Caki2 (cell line): Measurements from ENCODE around the gene BNC2. TPM values are rescaled to one million over a fixed set of nuclear protein-coding genes. Genes with fewer than 3 reads are reported as not detected.

Experiments used
- DNase-seq: peaks from one replicate; pipeline ENCODE4 v3.0.0-alpha.2; 2015; ENCODE audit warnings: low read depth
- in situ Hi-C: cut with HindIII; loops from 2 replicates; pipeline ENCODE4 v1.10.0; 2016; ENCODE audit warnings: low sequenced_read_pairs, low pct_unique_long_range_greater_than_20kb, mixed read lengths
- total RNA-seq: library from RNA; depleted of rRNA; stranded (reverse); fragments of >200 nt; shearing (Covaris generic); gene quantifications from 2 replicates; pipeline ENCODE4 v1.2.3, GENCODE V29; 2014; ENCODE audit warnings: low replicate concordance

The BNC2 gene
- total RNA-seq, 1 experiment from 2014 or later, result 1.3 TPM

DNA sequence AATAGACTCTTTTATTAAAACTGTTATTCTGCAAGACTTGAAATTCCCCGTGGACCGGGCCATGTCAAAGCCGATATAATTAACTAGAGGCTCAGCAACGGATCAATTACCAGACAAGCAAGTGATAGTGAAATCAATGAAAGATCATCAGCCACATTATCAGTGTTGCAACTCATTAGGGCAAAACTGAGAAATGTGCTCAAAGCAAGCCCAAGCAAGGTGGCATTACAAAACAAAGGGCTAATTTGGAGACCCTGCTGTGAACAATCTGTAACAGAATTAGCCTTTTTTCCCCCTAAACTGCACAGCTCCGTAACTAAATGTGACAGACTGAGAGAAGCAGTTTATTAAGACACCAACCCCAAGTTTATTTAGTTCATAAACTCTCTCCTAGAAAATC is 140.3 kb downstream of the BNC2 start:
- in situ Hi-C loops, result no loop called here
- no peak for DNase-seq

- in situ Hi-C loops, result no loop called here
Measured at GRCh38 chr9:16729651-16730050, 140.8 kb downstream of the BNC2 start.

DNA sequence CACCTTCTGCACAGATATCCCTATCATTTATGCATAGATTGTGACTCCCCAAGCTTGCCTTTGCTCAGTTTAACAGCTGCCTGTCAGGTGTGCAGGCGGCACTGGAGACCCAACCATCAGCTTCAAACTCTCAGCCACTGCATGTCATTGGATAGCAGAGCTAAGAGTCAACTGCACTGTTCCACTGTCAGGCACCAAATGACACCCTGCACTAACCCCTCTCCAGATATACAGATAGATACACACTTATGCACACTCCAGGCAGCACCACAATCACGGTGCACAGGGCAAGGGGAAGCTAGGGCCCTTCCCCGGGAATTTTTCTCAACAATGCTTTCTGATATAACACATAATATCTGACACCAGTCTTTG is 142.3 kb downstream of the BNC2 start:
- in situ Hi-C loops, result no loop called here
- DNase-seq, result no peak

More at GRCh38 chr9:16729651-16730050, 140.8 kb downstream of the BNC2 start:
- no peak for DNase-seq

DNA sequence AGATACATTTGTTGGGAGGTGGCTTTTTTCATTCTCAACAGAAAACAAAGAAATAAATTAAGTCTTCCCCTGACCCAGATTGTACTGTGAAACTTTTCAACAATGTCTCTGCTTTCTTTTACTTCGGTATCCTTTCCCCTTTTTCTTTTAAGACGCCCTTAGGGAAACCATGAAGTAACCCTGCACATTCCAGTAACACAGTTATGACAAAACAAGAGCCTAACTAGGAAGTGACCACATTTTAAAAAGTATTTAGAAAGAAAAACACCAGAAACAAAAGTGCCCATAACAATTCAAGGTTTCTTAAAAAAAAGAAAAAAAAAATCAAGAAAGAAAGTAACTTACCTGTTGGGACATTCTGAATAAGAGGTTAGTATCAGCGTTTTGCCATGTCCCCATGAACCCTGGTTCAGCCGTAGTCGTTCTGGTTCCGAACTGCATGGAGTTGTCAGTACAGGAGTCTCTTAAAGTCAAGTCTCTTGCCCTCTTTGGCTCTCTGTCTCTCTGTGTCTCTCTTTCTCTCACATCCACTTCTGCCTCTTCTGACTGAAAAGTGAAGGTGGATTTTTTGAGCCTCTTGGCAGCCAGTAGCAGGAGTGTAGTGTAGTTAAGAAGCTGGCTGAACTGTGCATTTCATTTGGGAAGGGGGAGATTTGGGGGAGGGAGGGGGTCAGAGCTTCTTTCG is 142.9 kb downstream of the BNC2 start:
- peak; percentile 9 for DNase-seq
- in situ Hi-C loops, result no loop called here

- in situ Hi-C loops, result no loop called here
- peak; percentile 69 for DNase-seq
Measured at GRCh38 chr9:16726718-16727451, 143.6 kb downstream of the BNC2 start.

GRCh38 chr9:16726029-16726428 is 144.4 kb downstream of the BNC2 start:
- DNase-seq, result peak; percentile 54
- in situ Hi-C loops, result no loop called here

GRCh38 chr9:16725066-16725465 is 145.4 kb downstream of the BNC2 start:
- in situ Hi-C loops, result no loop called here
- DNase-seq, result no peak

DNA sequence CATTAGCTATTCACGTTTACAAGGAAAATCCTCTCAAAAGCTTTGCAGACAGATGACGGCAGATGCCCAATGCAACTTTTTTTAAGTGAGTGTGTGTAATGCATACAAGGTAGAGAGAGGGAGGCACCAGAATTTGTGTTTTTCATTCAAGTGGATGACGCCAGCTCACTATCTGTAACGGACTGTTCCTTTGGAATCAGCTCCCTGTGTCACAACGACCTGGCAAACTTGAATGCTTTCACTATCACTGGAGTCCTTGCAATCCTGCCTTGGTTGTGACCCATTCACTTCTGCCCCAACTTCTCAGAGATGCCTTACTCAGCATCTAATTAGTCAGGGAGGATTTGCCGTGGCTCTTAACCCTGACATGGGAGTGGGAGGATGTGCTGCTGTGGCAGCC is 148.5 kb downstream of the BNC2 start:
- in situ Hi-C loops, result no loop called here
- no peak for DNase-seq

DNA sequence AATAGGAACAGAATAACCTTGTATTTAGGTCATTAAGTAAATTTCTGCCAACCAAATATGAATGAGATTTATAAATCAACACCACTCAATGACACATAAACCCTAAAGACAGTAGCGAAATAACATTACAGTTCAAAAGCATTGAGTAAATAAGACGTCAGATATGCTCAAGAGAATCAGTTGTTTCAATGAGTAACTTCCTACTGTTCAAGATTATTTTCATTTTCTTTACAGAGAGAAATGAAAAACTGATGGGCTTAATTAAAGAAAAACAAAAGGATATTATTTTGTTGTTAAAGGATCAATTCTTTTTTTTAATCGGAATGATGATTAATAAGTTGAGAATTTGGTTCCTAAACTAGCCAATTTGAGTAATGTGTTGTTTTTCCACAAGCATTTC is 150.1 kb downstream of the BNC2 start:
- DNase-seq, result no peak
- in situ Hi-C loops, result no loop called here

- DNase-seq, result no peak
- in situ Hi-C loops, result no loop called here
Measured at GRCh38 chr9:16719921-16720320, 150.5 kb downstream of the BNC2 start.

DNA sequence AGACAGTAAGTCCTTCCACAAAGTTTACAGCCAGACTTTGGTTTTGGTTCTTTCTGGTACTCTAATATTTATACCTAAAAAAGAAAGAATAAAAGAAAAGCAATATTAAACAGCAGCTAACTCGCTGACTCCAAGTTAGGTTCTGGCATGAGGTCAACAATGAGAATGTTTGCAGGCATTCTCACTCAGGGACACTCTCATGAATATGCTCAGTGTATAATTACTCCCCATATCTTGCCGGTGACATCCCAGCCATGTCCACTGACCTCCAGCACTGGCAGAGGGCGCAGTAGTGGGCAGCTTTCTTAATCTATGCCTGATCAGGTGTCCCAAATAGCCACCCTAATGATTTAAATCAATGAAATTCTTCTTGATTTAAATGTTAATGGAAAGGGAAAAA is 151.5 kb downstream of the BNC2 start:
- no peak for DNase-seq
- in situ Hi-C loops, result no loop called here

GRCh38 chr9:16718296-16718695 is 152.2 kb downstream of the BNC2 start:
- DNase-seq, result no peak
- in situ Hi-C loops, result no loop called here

DNA sequence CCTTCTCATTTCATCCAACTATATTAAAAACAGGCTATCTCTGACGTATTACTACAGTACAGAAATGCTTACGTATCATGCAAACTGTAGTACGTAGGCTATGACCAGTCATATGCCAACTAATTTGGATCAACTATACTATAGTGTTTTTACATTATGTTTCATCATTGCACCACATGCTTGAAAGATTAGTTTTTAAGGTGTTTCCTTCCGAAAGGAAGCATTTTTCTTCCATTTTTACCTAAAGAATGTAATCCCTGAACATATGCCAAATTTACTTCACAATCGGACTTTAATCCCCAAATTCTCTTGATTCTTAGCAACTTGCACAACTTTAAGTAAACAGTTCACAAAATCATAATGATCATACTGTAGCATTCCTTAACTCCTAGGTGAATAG is 153.9 kb downstream of the BNC2 start:
- DNase-seq, result no peak
- in situ Hi-C loops, result no loop called here

DNA sequence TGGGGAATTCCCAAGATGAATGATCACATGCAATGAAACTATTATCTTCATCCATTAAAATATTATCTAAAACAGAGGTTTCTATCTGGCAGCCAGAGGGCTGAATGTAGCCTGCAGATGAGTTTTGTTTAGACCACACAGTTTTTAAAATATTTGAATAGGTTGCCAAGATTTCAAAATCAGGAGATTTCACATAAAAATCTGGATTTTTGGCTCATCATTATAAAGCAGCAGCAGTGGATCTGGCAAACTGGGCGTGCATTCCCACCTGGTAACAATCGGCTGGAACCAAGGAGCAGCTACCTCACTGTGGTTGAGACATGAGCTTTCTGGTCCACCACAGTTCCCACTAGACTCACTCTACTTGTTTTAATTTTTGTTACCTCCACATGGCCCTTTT is 155.1 kb downstream of the BNC2 start:
- in situ Hi-C loops, result no loop called here
- DNase-seq, result no peak

DNA sequence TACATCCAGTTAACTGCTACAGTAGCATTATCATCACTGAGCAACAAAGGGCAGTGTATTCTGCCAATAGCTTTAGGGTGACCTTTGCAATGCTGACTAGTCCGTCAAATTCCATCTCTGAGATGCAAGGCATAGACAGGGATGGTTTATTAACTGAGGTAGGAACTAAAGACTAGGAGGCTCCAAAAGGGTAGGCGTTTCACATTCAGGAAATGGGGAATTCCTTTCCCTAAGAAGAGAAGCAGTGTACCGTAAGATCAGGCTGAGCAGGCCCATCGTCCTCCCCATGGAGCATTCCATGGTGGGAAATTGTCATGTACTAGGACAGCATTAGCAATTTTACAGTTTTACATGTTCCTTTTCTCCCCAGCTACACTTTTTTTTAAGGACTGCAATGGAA is 157.7 kb downstream of the BNC2 start:
- DNase-seq, result no peak
- in situ Hi-C loops, result no loop called here

- in situ Hi-C loops, result no loop called here
- no peak for DNase-seq
Measured at GRCh38 chr9:16710888-16711287, 159.6 kb downstream of the BNC2 start.

GRCh38 chr9:16709924-16710323 is 160.5 kb downstream of the BNC2 start:
- in situ Hi-C loops, result no loop called here
- DNase-seq, result no peak

GRCh38 chr9:16708656-16709435 is 161.6 kb downstream of the BNC2 start:
- in situ Hi-C loops, result no loop called here
- DNase-seq, result no peak

- DNase-seq, result peak; percentile 98
- in situ Hi-C loops, result no loop called here
Measured at GRCh38 chr9:16705111-16705604, 165.3 kb downstream of the BNC2 start.
